ENCODE data around the gene BET1L. TPM values are rescaled to one million over a fixed set of nuclear protein-coding genes. Genes with fewer than 3 reads are reported as not detected.
"Not testable (repeated sequence)": the region's sequence is repeated elsewhere in the genome, so short reads cannot be mapped to it uniquely, and the experiment has no call there.

Gene BET1L
- total and polyA plus RNA-seq, 8 donors, result 36.1 to 53.6 (median 43.4) TPM

DNA sequence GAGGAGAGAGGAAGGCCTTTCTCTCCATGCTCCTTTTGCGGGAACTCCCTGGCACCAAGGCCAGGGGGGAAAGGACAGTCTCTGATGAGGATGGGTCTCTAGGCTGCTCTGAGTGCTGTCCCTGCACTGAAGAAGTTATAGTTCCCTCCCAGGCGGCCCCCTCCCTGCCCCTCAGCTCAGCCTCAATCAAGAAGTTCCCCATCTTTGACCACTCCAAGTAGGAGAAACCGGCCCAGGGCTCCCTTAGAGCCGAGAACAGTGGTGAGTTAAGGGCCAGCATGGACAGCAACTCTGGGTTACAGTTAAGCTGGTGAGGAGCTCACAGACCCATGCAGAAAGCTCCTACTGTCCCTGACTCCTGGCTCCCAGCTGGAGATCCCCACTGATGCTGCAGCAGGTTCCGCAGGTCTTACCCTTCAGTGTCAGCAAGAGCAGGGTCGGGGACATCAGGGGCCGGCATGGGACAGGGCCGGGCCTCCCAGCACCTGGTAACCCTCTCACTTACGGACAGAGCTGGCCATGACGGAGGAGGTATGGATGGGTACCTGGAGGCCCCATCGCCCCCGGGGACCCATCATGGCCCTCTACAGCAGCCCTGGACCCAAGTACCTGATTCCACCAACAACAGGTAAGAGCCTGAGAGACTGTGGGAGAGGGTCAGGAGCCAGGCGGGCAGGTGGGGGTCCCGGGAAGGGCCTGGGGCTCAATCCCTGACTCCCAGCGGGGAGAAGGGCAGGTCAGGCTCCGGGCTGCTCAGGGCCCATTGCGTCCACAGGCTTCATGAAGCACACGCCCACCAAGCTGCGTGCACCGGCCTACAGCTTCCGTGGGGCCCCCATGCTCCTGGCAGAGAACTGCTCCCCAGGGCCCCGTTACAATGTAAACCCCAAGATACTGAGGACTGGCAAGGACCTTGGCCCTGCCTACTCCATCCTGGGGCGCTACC, 10.1 kb downstream of the BET1L start:
- DNase-seq, result peak in 2 of 4 donors; percentile 3 to 70
- no peaks in the 10 kb centered on the region for H3K27me3 ChIP-seq
- no peaks in the 10 kb centered on the region for H3K9me3 ChIP-seq
- no peak for ATAC-seq
- peaks cover 0 to 12% of the 10 kb centered on the region in 2 donors for H3K36me3 ChIP-seq
- no peak overlapping the region for H3K27ac ChIP-seq
- no peak overlapping the region for H3K4me3 ChIP-seq
- intact Hi-C loops (cut with DNase I), result no loop called here
- TF ChIP-seq, protein P1, sequence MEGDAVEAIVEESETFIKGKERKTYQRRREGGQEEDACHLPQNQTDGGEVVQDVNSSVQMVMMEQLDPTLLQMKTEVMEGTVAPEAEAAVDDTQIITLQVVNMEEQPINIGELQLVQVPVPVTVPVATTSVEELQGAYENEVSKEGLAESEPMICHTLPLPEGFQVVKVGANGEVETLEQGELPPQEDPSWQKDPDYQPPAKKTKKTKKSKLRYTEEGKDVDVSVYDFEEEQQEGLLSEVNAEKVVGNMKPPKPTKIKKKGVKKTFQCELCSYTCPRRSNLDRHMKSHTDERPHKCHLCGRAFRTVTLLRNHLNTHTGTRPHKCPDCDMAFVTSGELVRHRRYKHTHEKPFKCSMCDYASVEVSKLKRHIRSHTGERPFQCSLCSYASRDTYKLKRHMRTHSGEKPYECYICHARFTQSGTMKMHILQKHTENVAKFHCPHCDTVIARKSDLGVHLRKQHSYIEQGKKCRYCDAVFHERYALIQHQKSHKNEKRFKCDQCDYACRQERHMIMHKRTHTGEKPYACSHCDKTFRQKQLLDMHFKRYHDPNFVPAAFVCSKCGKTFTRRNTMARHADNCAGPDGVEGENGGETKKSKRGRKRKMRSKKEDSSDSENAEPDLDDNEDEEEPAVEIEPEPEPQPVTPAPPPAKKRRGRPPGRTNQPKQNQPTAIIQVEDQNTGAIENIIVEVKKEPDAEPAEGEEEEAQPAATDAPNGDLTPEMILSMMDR (IDR thresholded peaks at IDR 0.05), result no peak
- H3K4me1 ChIP-seq, result peaks cover 0 to 10% of the 10 kb centered on the region in 2 donors

DNA sequence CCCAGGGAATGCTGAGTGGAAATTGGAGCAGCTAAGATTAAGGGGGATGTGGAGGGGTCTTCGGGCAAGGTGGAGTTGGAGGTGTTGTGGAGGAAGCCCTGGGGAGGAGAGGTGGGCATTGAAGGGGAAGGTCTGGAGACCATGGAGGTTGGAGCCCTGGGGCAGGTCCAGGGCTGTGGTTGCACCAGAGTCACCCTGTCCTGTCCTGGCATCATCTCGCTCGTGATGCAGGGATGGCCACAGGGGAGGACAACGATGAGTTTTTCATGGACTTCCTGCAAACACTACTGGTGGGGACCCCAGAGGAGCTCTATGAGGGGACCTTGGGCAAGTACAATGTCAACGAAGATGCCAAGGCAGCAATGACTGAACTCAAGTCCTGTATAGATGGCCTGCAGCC, 13.7 kb downstream of the BET1L start:
- DNase-seq; H3K4me1 ChIP-seq; H3K36me3 ChIP-seq; H3K9me3 ChIP-seq; H3K27me3 ChIP-seq; ATAC-seq; H3K27ac ChIP-seq; intact Hi-C loops (cut with DNase I); H3K4me3 ChIP-seq: not testable (repeated sequence)

DNA sequence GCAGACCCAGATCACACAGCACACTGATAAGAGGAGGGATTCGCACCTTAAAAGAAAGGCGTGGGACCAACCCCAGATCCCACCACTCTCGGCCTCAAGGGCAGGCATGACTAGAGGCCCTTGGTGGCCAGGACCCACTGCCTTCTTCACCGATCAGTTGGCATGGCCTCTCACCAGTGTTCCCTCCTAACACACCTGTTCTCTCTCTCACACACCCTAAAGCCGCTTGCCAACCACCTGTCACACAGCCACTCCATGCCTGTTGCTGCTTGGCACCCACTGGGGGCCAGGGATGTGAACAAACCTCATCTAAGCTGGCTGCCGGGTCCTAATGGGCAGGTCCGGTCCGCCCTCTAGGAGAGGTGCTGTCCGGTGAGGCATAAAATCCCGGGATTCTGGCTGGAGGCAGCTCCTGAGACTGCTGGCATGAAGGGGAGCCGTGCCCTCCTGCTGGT, 14.5 kb downstream of the BET1L start, which contains the start of gene SCGB1C1:
Gene SCGB1C1, plus strand, starts transcription at position 405 of the 455 bp plus-strand sequence. Its CDS starts 22 bp downstream, at position 427.
- not testable (repeated sequence) for DNase-seq, ATAC-seq

DNA sequence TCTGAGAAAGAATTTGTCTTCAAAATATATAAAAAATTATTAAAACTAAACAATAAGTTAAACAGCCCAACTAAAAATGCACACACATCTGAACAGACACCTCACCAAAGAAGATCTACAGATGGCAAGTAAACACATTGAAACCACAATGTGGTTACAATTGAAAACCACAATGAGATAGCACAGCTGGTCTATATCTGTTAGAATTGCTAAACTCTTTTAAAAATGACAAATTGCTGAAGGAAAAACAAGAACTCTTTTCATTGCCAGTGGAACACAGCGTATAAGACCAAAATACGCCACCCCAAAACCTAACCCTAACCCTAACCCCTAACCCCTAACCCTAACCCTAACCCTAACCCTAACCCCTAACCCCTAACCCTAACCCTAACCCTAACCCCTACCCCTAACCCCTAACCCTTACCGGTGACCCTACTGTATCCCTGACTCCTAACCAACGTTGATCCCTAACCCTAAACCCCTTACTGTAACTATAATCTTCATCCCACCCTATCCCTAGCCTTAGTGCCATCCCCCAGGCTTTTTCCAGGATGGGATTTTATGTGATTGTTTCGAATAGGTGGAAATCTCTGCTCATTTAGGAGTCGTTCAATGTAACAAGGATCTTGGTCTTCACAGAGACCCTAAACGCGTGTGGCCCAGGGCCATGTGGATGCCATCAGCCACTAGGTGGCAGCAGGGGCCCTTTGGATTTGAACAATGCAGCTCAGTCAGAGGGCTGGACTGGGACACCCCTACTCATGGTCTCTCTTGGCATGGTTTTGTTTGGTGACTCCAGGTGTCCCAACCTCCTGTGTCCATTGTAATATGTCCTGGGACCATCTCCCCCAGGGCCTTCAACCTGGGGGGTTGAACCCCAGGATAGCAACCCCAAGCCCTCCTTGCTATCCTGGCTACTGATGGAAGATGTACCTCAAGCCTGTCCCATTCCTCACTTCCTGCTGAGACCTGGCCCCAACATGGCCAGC, 15.4 kb downstream of the BET1L start:
- ATAC-seq (peak; percentile 75), DNase-seq (peak in 1 of 4 donors; percentile 54)
- intact Hi-C loops (cut with DNase I); H3K27ac ChIP-seq; H3K27me3 ChIP-seq; H3K4me1 ChIP-seq; H3K4me3 ChIP-seq; H3K9me3 ChIP-seq; H3K36me3 ChIP-seq: not testable (repeated sequence)
- TF ChIP-seq, protein P1 (IDR thresholded peaks at IDR 0.05), result peak; percentile 11 to 65

More for the DNA sequence above, 14.5 kb downstream of the BET1L start, which contains the start of gene SCGB1C1:
- H3K9me3 ChIP-seq; H3K4me3 ChIP-seq; H3K27me3 ChIP-seq; H3K36me3 ChIP-seq; intact Hi-C loops (cut with DNase I); H3K27ac ChIP-seq; H3K4me1 ChIP-seq: not testable (repeated sequence)

DNA sequence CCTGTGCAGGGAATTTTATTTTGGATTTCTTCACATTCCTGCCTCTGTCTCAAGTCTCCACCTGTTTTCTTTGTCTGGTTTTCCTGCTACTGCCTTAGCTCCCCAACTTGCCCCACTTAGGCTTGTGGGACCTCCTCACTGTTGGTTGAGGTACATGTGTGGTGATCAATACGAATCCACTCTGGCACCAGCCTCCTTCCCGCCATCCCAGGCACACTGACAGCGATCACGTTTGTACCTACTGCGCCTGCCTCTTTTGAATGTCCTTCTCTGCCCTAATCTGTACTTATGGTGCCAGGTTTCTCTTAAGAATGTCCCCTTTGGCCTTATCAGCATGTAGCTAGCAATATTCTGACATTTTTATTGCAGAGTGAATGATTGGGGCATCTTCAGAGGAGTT, 16.7 kb downstream of the BET1L start:
- H3K4me3 ChIP-seq; intact Hi-C loops (cut with DNase I); H3K27ac ChIP-seq; H3K27me3 ChIP-seq; ATAC-seq; H3K9me3 ChIP-seq; H3K36me3 ChIP-seq; H3K4me1 ChIP-seq; DNase-seq: not testable (repeated sequence)

DNA sequence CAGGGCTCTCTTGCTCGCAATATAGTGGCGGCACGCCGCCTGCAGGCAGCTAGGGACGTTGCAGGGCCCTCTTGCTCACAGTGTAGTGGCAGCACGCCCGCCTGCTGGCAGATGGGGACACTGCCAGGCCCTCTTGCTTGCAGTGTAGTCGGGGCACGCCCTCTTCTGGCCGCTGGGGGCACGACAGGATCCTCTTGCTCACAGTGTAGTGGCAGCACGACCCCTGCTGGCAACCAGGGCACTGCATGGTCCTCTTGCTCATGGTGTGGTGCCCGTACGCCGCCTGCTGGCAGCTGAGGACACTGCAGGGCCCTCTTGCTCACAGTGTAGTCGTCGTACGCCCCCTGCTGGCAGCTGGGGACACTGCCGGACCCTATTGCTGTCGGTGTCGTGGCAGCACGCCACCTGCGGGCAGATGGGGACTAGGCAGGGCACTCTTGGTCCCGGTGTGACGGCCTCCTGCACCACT, 17.3 kb downstream of the BET1L start:
- DNase-seq (peak in 2 of 4 donors; percentile 35 to 77), ATAC-seq (peak; percentile 77)
- TF ChIP-seq, protein P1 (IDR thresholded peaks at IDR 0.05), result peak in 1 of 2 donors; percentile 34
- H3K4me3 ChIP-seq; H3K27ac ChIP-seq; H3K9me3 ChIP-seq; H3K36me3 ChIP-seq; intact Hi-C loops (cut with DNase I); H3K4me1 ChIP-seq; H3K27me3 ChIP-seq: not testable (repeated sequence)

DNA sequence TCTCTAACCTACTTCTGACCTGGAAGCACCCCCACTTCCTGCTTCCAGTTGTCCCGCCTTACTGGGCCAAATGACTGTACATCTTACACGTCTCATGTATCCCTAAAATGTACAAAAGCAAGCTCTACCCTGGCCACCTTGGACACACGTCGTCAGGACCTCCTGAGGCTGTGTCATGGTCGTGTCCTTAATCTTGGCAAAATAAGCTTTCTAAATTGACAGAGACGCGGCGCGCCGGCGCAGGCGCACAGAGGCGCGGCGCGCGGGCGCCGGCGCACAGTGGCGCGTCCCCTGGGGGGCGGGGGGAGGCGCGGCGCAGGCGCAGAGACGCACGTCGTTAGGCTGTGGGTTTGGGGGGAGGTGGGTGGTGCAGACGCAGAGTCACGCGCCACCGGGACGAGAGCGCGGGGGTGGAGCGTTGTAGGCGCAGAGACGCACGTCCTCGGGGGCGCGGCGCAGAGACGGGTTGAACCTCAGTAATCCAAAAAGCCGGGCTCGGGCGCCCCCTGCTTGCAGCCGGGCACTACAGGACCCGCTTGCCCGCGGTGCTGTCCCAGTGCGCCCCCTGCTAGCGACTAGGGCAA, 17.9 kb downstream of the BET1L start:
- H3K27ac ChIP-seq; H3K27me3 ChIP-seq; H3K4me1 ChIP-seq; intact Hi-C loops (cut with DNase I); H3K9me3 ChIP-seq; H3K4me3 ChIP-seq; H3K36me3 ChIP-seq: not testable (repeated sequence)
- ATAC-seq, result peak; percentile 28
- DNase-seq, result peak in 1 of 4 donors; percentile 76

DNA sequence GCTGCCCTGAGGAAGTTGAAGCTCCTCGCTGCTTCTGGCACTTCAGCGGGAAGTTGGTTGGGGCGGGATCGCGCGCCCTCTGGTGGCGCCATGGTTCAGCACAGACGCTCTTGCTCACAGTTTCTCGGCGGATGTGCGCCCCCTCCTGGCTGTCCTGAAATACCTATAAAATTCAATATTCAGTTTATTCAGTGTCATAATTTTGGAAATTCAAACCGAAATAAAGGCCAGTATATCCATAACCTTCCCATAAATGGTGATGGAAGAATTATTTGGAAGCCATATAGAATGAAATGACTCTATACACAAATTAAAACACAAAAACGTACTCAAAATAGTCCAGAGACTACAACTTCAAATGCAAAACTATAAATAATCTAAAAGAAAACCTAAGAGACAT, 27.0 kb downstream of the BET1L start:
- intact Hi-C loops (cut with DNase I); H3K4me3 ChIP-seq; ATAC-seq; H3K27me3 ChIP-seq; H3K27ac ChIP-seq; H3K4me1 ChIP-seq; DNase-seq; H3K9me3 ChIP-seq; H3K36me3 ChIP-seq: not testable (repeated sequence)
